Keratinocyte (primary cell): ENCODE data around the gene TMED5. TPM values are rescaled to one million over a fixed set of nuclear protein-coding genes. Genes with fewer than 3 reads are reported as not detected.

Experiments used
- DNase-seq: peaks from one replicate; pipeline ENCODE4 v3.0.0-alpha.2; 2011; ENCODE audit warnings: low read depth, missing footprints, low spot score
- FAIRE-seq: peaks from 2 replicates; lab custom pipeline; 2011; peaks lifted over from hg19 to GRCh38; lab: Jason Lieb, UNC
- H2AFZ ChIP-seq: 2 replicates; pipeline ENCODE4 v1.6.0; 2012; ENCODE audit warnings: low read length, control low read depth, inconsistent platforms; ENCODE audit not compliant: control insufficient read depth
- H3K27ac ChIP-seq: 2 replicates; pipeline ENCODE4 v1.5.1; 2011; ENCODE audit warnings: low read length; ENCODE audit not compliant: control insufficient read depth, insufficient read depth
- H3K27me3 ChIP-seq: 3 replicates; pipeline ENCODE4 v1.6.0; 2011; ENCODE audit warnings: low read length; ENCODE audit not compliant: control insufficient read depth, insufficient read depth; ENCODE audit errors: extremely low read depth
- H3K36me3 ChIP-seq, 2 experiments: 2 replicates in 1 of 2; 3 replicates in 1 of 2; pipeline ENCODE4 v1.5.1; 2011; ENCODE audit warnings: low read length in 2 of 2, mild to moderate bottlenecking in 1 of 2; ENCODE audit not compliant: control insufficient read depth in 2 of 2, insufficient read depth in 2 of 2; ENCODE audit errors: extremely low read depth in 1 of 2
- H3K4me1 ChIP-seq: 3 replicates; pipeline ENCODE4 v1.5.1; 2011; ENCODE audit warnings: low read length; ENCODE audit not compliant: control insufficient read depth, insufficient read depth; ENCODE audit errors: extremely low read depth
- H3K4me2 ChIP-seq: 3 replicates; pipeline ENCODE4 v1.6.0; 2011; ENCODE audit warnings: low read depth, low read length; ENCODE audit not compliant: control insufficient read depth, insufficient read depth; ENCODE audit errors: extremely low read depth
- H3K4me3 ChIP-seq, 3 experiments: fragments of 200-600 bp in 1 of 3; sonication (generic) in 1 of 3; 2 replicates in 2 of 3; 3 replicates in 1 of 3; pipeline ENCODE4 v1.5.1; 2011 to 2016; ENCODE audit warnings: low read length in 3 of 3, mild to moderate bottlenecking in 3 of 3, control low read depth in 2 of 3, inconsistent platforms in 1 of 3, low read depth in 1 of 3, mixed read lengths in 1 of 3, mixed run types in 1 of 3, moderate library complexity in 1 of 3; ENCODE audit not compliant: control insufficient read depth in 2 of 3, insufficient read depth in 2 of 3; ENCODE audit errors: extremely low read depth in 1 of 3
- H3K79me2 ChIP-seq: 2 replicates; pipeline ENCODE4 v1.6.0; 2012; ENCODE audit warnings: low read length; ENCODE audit not compliant: control insufficient read depth, insufficient read depth
- H3K9ac ChIP-seq: 3 replicates; pipeline ENCODE4 v1.6.0; 2011; ENCODE audit warnings: low read length; ENCODE audit not compliant: control insufficient read depth, insufficient read depth; ENCODE audit errors: extremely low read depth
- H3K9me1 ChIP-seq: 3 replicates; pipeline ENCODE4 v1.6.0; 2011; ENCODE audit warnings: low read length; ENCODE audit not compliant: control insufficient read depth, insufficient read depth; ENCODE audit errors: extremely low read depth
- H3K9me3 ChIP-seq: 2 replicates; pipeline ENCODE4 v1.5.1; 2012; ENCODE audit warnings: low read depth, low read length; ENCODE audit not compliant: control insufficient read depth
- H4K20me1 ChIP-seq: 3 replicates; pipeline ENCODE4 v1.6.0; 2011; ENCODE audit warnings: low read length; ENCODE audit not compliant: control insufficient read depth, insufficient read depth; ENCODE audit errors: extremely low read depth
- EZH2 ChIP-seq: IDR thresholded peaks from one replicate; pipeline ENCODE4 v1.6.1; 2012; ENCODE audit warnings: inconsistent platforms, mild to moderate bottlenecking, low read length, moderate library complexity
- dilution Hi-C: fragments of 300-500 bp; cut with MboI; formaldehyde crosslinking; loops from one replicate; pipeline ENCODE4 v1.7.0; 2020; ENCODE audit warnings: low sequenced_read_pairs; ENCODE audit not compliant: extremely low pct_ligation_motif_present
- polyA plus RNA-seq, 5 experiments: library from polyadenylated mRNA; depleted of rRNA in 3 of 5; stranded (reverse) in 3 of 5; stranded (forward) in 1 of 5; unstranded in 1 of 5; fragments of >200 nt; gene quantifications; 1 replicate in 1 of 5; 2 replicates in 3 of 5; 3 replicates in 1 of 5; pipeline versions ENCODE4 v1.2.1 to v1.2.3, GENCODE V29; 2011 to 2012; ENCODE audit warnings: missing spikeins in 2 of 5, low read depth in 1 of 5, low replicate concordance in 1 of 5
- TF ChIP-seq, protein P1 (sequence below), 3 experiments: IDR thresholded peaks in 1 of 3; conservative IDR thresholded peaks in 1 of 3; optimal IDR thresholded peaks in 1 of 3; 2 replicates in 2 of 3; 3 replicates in 1 of 3; pipeline versions ENCODE3 to v1.5.1; 2011; ENCODE audit warnings: low read length in 3 of 3, mild to moderate bottlenecking in 3 of 3, moderate library complexity in 2 of 3, control low read depth in 1 of 3, inconsistent platforms in 1 of 3; ENCODE audit not compliant: insufficient read depth in 2 of 3; ENCODE audit errors: extremely low read depth in 1 of 3

The TMED5 gene
- polyA plus RNA-seq, 1 donor (not counting 4 experiments of a cell fraction or from before 2014, with no cell fraction given) = 55.4 TPM

DNA sequence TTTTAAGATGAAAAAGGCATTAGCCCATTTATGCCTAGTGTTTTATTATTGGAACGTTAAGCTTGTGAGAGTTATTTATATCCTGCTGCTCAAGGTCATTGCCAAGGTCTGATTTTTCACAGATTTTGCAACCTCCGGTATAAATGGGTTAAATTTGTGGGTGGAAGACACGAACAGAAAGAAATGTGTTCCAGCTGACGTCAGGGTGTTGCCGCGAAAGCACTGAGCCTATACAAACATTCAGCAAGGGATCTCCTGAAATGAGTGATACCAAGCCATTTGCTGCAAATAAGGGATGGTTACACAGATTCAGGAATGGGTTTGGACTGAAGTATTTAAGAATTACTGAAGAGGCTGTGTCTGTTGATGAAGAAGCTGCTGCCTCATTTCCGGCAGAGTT, 32.2 kb downstream of the TMED5 start:
- H3K27ac ChIP-seq = no peak overlapping the region
- H3K36me3 ChIP-seq = peaks cover 7 to 13% of the 10 kb centered on the region in 2 experiments
- H3K9me1 ChIP-seq = no peaks in the 10 kb centered on the region
- dilution Hi-C loops = no loop called here
- no peaks in the 10 kb centered on the region for H3K27me3 ChIP-seq
- DNase-seq (no peak), FAIRE-seq (no peak)
- no peaks in the 10 kb centered on the region for H3K79me2 ChIP-seq
- no peaks in the 10 kb centered on the region for H4K20me1 ChIP-seq
- H3K4me3 ChIP-seq = no peak overlapping the region
- TF ChIP-seq, protein P1, sequence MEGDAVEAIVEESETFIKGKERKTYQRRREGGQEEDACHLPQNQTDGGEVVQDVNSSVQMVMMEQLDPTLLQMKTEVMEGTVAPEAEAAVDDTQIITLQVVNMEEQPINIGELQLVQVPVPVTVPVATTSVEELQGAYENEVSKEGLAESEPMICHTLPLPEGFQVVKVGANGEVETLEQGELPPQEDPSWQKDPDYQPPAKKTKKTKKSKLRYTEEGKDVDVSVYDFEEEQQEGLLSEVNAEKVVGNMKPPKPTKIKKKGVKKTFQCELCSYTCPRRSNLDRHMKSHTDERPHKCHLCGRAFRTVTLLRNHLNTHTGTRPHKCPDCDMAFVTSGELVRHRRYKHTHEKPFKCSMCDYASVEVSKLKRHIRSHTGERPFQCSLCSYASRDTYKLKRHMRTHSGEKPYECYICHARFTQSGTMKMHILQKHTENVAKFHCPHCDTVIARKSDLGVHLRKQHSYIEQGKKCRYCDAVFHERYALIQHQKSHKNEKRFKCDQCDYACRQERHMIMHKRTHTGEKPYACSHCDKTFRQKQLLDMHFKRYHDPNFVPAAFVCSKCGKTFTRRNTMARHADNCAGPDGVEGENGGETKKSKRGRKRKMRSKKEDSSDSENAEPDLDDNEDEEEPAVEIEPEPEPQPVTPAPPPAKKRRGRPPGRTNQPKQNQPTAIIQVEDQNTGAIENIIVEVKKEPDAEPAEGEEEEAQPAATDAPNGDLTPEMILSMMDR (optimal IDR thresholded peaks at IDR 0.05 in 1 of 3, IDR thresholded peaks at IDR 0.05 in 1 of 3, conservative IDR thresholded peaks at IDR 0.05 in 1 of 3; ENCODE audit: extremely low read depth in 1 of 3, insufficient read depth in 2 of 3, low read length in 3 of 3) = no peak
- no peak for TF ChIP-seq EZH2
- H3K9me3 ChIP-seq = no peaks in the 10 kb centered on the region
- no peak overlapping the region for H3K4me2 ChIP-seq
- no peak overlapping the region for H3K9ac ChIP-seq
- no peak overlapping the region for H2AFZ ChIP-seq
- H3K4me1 ChIP-seq = peaks cover 4% of the 10 kb centered on the region

DNA sequence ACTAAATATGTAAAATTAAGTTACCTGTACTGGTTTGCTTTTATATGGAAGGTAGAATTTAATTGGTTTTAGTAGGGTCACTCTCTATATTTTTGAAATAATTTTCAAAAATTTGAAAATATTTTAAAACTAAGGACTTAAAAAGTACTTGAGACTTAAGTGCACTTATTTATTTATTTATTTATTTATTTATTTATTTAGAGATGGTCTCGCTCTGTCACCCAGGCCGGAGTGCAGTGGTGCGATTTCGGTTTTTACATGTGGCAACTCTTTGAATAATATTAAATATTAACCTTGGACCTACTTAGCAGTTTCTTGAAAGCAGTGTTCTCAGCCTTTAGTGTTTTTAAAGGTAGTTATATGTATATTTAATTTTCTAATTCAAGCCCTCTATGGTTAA, 36.4 kb downstream of the TMED5 start:
- FAIRE-seq = no peak
- TF ChIP-seq, protein P1 (optimal IDR thresholded peaks at IDR 0.05 in 1 of 3, IDR thresholded peaks at IDR 0.05 in 1 of 3, conservative IDR thresholded peaks at IDR 0.05 in 1 of 3; ENCODE audit: extremely low read depth in 1 of 3, insufficient read depth in 2 of 3, low read length in 3 of 3) = no peak
- no peaks in the 10 kb centered on the region for H4K20me1 ChIP-seq
- H3K9me3 ChIP-seq = no peaks in the 10 kb centered on the region
- no peaks in the 10 kb centered on the region for H3K27me3 ChIP-seq
- H3K4me2 ChIP-seq = no peak overlapping the region
- no peak overlapping the region for H2AFZ ChIP-seq
- no peak for DNase-seq
- H3K4me3 ChIP-seq = no peak overlapping the region
- no peak overlapping the region for H3K27ac ChIP-seq
- H3K9ac ChIP-seq = no peak overlapping the region
- dilution Hi-C loops = no loop called here
- H3K9me1 ChIP-seq = no peaks in the 10 kb centered on the region
- no peaks in the 10 kb centered on the region for H3K79me2 ChIP-seq
- H3K36me3 ChIP-seq = peaks cover 2 to 6% of the 10 kb centered on the region in 2 experiments
- H3K4me1 ChIP-seq = peaks cover 12% of the 10 kb centered on the region
